GM18502 (cell line): Measurements from ENCODE around the gene HMGCS1.
"Not testable (repeated sequence)": the region's sequence is repeated elsewhere in the genome, so short reads cannot be mapped to it uniquely, and the experiment has no call there.

Source experiments
- ATAC-seq: cut with Tn5 transposase; IDR thresholded peaks from one replicate; pipeline ENCODE4 v1.9.1; 2021; ENCODE audit warnings: mild to moderate bottlenecking; ENCODE audit not compliant: unreplicated experiment, poor library complexity

HMGCS1 gene

GRCh38 chr5:43313035-43313853 is at the start of gene HMGCS1:
Gene HMGCS1, minus strand, starts transcription at chr5:43313412. Its CDS starts 14,447 bp downstream, at chr5:43298965.
- ATAC-seq, result peak; percentile 95

GRCh38 chr5:43358726-43359125 is 45.5 kb upstream of the HMGCS1 start:
- no peak for ATAC-seq

GRCh38 chr5:43358301-43358700 is 45.1 kb upstream of the HMGCS1 start:
- ATAC-seq, result no peak

- no peak for ATAC-seq
These were observed 44.7 kb upstream of the HMGCS1 start for GRCh38 chr5:43357878-43358281.

DNA sequence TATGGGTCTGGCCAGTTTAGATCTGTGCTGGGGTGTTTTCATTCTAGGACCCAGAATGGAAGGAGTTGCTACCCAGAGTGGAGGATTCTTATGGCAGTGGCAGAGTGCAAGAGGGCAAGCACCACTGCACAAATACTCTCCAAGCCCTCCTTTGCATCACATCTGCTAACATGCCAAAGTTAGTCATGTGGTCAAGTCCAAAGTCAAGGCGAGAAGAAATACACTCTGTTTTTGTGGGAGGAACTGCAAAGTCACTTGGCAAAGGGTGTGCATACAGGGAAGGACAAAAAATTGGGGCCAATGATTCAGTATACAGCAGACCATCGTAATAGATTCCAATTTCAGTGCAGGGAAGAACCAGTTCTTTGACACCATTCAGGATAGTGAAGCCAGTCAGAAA is 43.9 kb upstream of the HMGCS1 start:
- ATAC-seq, result no peak

DNA sequence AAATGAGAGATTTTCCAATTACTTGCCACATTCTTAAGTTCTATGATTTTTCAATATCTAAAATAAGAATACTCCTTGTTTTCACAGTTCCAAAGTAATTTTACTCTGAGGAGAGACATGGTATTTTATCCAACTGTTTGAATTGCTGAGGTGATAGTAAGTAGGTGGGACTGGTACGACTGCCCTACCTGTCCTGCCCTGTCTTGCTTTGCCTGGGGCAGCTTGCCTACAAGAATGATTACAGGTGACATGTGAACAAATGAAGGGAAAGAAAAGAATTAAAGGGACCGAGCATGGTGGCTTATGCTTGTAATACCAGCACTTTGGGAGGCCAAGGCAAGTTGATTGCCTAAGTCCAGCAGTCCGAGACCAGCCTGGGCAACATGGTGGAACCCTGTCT is 41.6 kb upstream of the HMGCS1 start:
- ATAC-seq, result no peak

DNA sequence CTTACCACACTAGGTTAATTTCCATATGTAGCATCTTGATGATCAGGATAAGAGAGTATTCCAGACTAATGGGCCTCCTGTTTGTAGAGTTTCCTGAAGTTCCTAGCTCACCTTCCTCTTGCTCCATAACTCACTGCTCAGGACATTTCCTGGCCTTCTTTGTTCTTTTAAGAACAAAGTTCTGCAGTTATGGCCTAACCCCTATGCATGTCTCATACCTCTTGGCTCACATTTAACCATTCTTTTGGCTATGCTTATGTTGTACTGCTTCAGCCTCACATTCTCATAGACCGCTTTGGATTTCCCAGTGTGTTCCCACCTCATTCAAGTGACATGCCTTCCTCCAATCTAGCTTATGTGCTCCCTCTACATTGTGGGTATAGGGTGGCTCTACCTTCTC is 40.5 kb upstream of the HMGCS1 start:
- ATAC-seq, result no peak

GRCh38 chr5:43352915-43353314 is 39.7 kb upstream of the HMGCS1 start:
- no peak for ATAC-seq

- ATAC-seq, result no peak
These were observed 38.9 kb upstream of the HMGCS1 start for GRCh38 chr5:43352131-43352530.

GRCh38 chr5:43348861-43349363 is 35.7 kb upstream of the HMGCS1 start:
- ATAC-seq, result no peak

- no peak for ATAC-seq
These were observed 35.0 kb upstream of the HMGCS1 start for GRCh38 chr5:43348207-43348606.

DNA sequence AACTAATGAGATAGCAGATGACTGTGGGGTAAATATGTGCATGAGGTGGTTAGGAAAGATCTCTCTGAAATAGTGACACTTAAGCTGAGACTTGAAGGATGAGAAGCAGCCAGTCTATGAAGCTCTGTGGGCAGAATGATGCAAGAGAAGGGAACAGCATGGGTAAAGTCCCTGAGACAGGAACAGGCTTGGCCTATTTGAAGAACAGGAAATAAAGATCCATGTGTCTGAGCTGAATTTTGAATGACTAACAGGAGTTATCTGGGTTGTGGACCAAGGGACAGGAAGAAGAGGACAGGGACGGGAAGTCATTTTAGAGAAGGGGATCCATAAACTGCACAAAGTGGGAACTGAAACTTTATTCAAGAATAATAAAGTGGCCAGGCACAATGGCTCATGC is 25.6 kb upstream of the HMGCS1 start:
- no peak for ATAC-seq

- ATAC-seq, result no peak
These were observed 22.9 kb upstream of the HMGCS1 start for GRCh38 chr5:43336159-43336558.

DNA sequence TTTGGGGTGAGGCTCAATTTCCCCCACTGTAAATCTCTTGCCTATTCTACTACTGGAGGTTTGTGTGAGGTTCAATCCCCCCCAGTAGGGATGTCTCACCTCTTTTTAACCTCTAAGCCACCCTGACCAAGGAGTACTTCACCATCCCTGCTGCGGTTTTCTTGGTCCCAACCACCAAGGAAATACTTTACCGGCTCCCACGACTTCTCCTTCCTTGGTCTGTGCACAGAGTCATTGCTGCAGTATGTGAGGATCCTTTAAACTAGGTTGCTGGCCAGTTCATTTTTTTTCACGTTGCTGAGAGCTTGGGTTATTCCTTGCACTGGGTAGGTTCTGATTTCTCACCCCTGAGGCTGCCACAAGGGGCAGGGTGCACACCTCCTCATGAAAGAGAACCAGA is 22.5 kb upstream of the HMGCS1 start:
- ATAC-seq, result no peak

GRCh38 chr5:43332401-43332800 is 19.2 kb upstream of the HMGCS1 start:
- no peak for ATAC-seq

DNA sequence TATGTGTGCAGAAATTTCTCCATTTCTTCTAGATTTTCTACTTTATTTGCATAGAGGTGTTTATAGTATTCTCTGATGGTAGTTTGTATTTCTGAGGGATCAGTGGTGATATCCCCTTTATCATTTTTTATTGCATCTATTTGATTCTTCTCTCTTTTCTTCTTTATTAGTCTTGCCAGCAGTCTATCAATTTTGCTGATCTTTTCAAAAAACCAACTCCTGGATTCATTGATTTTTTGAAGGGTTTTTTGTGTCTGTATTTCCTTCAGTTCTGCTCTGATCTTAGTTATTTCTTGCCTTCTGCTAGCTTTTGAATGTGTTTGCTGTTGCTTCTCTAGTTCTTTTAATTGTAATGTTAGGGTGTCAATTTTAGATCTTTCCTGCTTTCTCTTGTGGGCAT is 12.4 kb upstream of the HMGCS1 start:
- ATAC-seq, result not testable (repeated sequence)

- not testable (repeated sequence) for ATAC-seq
These were observed 10.3 kb upstream of the HMGCS1 start for GRCh38 chr5:43323488-43323887.

DNA sequence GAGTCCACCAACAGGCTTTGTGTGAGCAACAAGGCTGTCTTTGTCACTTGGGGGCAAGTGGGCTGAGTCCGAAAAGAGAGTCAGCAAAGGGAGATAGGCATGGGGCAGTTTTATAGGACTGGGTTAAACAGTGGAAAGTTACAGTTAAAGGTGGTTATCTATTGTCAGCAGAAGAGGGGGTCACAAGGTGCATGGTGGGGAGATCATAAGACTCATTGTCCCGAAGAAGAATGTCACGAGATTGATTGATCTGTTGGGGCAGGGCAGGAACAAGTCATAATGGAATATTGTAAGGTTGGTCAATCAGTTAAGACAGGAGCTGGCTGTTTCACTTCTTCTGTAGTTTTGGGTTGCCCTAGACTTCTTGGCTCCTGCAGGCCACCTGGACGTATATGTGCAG is 7.6 kb upstream of the HMGCS1 start:
- ATAC-seq, result no peak

- ATAC-seq, result no peak
These were observed 3.2 kb upstream of the HMGCS1 start for GRCh38 chr5:43316421-43316820.

DNA sequence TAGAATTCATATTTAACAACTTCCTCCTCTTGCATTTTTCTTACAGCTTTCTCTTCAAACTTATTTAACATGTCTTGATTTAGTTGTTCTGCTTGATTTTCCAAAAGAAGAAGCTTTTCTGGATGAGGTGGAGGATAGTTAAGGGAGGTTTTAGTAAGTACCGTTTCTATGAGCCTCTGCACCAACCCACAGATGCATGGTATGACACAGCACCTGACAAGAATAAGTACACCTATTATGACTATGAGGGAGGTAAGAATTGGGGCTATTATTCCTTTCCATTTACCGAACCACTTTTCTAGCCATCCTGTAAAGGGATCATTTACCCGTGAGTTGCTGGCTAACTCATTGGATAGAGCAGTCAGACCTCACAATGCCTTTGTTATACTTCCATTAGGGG is 2.5 kb upstream of the HMGCS1 start:
- ATAC-seq, result no peak

DNA sequence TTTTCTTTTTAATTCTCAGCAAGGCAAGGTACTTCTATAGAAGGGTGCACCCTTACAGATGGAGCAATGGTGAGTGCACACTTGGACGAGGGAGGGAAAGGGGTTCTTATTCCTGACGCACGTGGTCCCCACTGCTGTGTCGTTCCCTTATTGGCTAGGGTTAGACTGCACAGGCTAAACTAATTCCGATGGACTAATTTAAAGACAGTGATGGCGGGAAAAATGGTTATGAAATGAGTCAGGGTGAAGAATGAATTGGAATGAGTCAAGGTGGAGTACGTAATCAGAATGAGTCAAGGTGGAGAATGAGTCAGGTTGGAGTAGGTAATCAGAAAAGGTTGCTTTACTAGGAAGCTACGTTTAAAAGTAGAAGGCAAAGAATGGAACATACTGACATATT is 2.1 kb upstream of the HMGCS1 start:
- ATAC-seq, result no peak

- no peak for ATAC-seq
These were observed 1.5 kb upstream of the HMGCS1 start for GRCh38 chr5:43314724-43315123.
